Smooth muscle cell (in vitro differentiated cells): Measurements from ENCODE around the gene FYTTD1. TPM values are rescaled to one million over a fixed set of nuclear protein-coding genes. Genes with fewer than 3 reads are reported as not detected.

Source experiments
- DNase-seq: peaks from one replicate; lab custom pipeline; 2025; ENCODE audit not compliant: unreplicated experiment; lab: John Stamatoyannopoulos, UW
- H2AFZ ChIP-seq: fragments of 200-600 bp; sonication (generic); 2 replicates; pipeline ENCODE4 v1.6.0; 2016; ENCODE audit warnings: antibody characterized with exemption, low read depth, mild to moderate bottlenecking
- H3F3A ChIP-seq: fragments of 200-600 bp; sonication (generic); 2 replicates; pipeline ENCODE4 v1.6.0; 2017; ENCODE audit warnings: antibody characterized with exemption, low read depth
- H3K27ac ChIP-seq: fragments of 200-600 bp; sonication (generic); 2 replicates; pipeline ENCODE4 v1.5.1; 2016; ENCODE audit warnings: low read depth, mild to moderate bottlenecking
- H3K27me3 ChIP-seq: fragments of 200-600 bp; sonication (generic); 2 replicates; pipeline ENCODE4 v1.6.1; 2016; ENCODE audit warnings: low read depth, mild to moderate bottlenecking
- H3K36me3 ChIP-seq: fragments of 200-600 bp; sonication (generic); 2 replicates; pipeline ENCODE4 v1.5.1; 2016; ENCODE audit warnings: low read depth
- H3K4me1 ChIP-seq: fragments of 200-600 bp; sonication (generic); 2 replicates; pipeline ENCODE4 v1.5.1; 2016; ENCODE audit warnings: low read depth
- H3K4me2 ChIP-seq: fragments of 200-600 bp; sonication (generic); 2 replicates; pipeline ENCODE4 v1.6.0; 2016; ENCODE audit warnings: mild to moderate bottlenecking
- H3K4me3 ChIP-seq: fragments of 200-600 bp; sonication (generic); 2 replicates; pipeline ENCODE4 v1.5.1; 2016; ENCODE audit warnings: mild to moderate bottlenecking
- H3K79me2 ChIP-seq: fragments of 200-600 bp; sonication (generic); 2 replicates; pipeline ENCODE4 v1.6.0; 2016; ENCODE audit warnings: low read depth, mild to moderate bottlenecking
- H3K9ac ChIP-seq: fragments of 200-600 bp; sonication (generic); 2 replicates; pipeline ENCODE4 v1.6.0; 2016; ENCODE audit warnings: low read depth
- H3K9me3 ChIP-seq: fragments of 200-600 bp; sonication (generic); replicated peaks from 2 replicates; pipeline ENCODE4 v1.5.1; 2016; ENCODE audit warnings: low read depth
- H4K20me1 ChIP-seq: fragments of 200-600 bp; sonication (generic); 2 replicates; pipeline ENCODE4 v1.6.0; 2016; ENCODE audit warnings: low read depth
- CTCF ChIP-seq: fragments of 200-600 bp; sonication (generic); IDR thresholded peaks from 2 replicates; pipeline ENCODE4 v1.5.1; 2017; ENCODE audit warnings: borderline replicate concordance, mild to moderate bottlenecking, antibody characterized with exemption; ENCODE audit not compliant: insufficient read depth, poor library complexity, severe bottlenecking
- WGBS: methylation state at CpG from one replicate; pipeline ENCODE4 v1.1.7; 2016; ENCODE audit warnings: low lambda C conversion rate; 5-methylcytosine and 5-hydroxymethylcytosine counted together
- polyA plus RNA-seq: library from polyadenylated mRNA; unstranded; fragments of >200 nt; fragmentation: Nextera tagmentation; extraction: Ambion mirVana; gene quantifications from 2 replicates; pipeline ENCODE4 v1.2.1, GENCODE V29; 2016
- total RNA-seq: library from RNA; depleted of rRNA; stranded (reverse); fragments of >200 nt; gene quantifications from 2 replicates; pipeline ENCODE4 v1.2.3, GENCODE V29; 2014

The FYTTD1 gene
- total and polyA plus RNA-seq, 2 experiments from 2014 or later = 32.7 to 33.2 TPM

GRCh38 chr3:197789309-197789708 is 39.6 kb downstream of the FYTTD1 start:
- 94% methylated on average over 3 of the region's 3 CpGs for WGBS
- Histone ChIP-seq H3K27me3 (no peaks in the 10 kb centered on the region), H3K4me1 (peaks cover 7% of the 10 kb centered on the region), H3K4me3 (no peak overlapping the region), H3K4me2 (no peak overlapping the region), H3K9ac (no peak overlapping the region), H3F3A (peaks cover 21% of the 10 kb centered on the region), H4K20me1 (peaks cover 18% of the 10 kb centered on the region), H3K79me2 (peaks cover 32% of the 10 kb centered on the region), H3K9me3 (no peaks in the 10 kb centered on the region), H3K36me3 (no peaks in the 10 kb centered on the region), H2AFZ (no peak overlapping the region), H3K27ac (no peak overlapping the region)
- TF ChIP-seq CTCF = no peak
- DNase-seq = no peak

GRCh38 chr3:197790033-197790432 is 40.4 kb downstream of the FYTTD1 start:
- Histone ChIP-seq H3K9me3 (no peaks in the 10 kb centered on the region), H3K4me2 (peak overlapping the region; percentile 87), H3K27ac (no peak overlapping the region), H3K9ac (no peak overlapping the region), H3K36me3 (no peaks in the 10 kb centered on the region), H3F3A (peaks cover 21% of the 10 kb centered on the region), H3K79me2 (peaks cover 39% of the 10 kb centered on the region), H3K27me3 (no peaks in the 10 kb centered on the region), H3K4me3 (peak overlapping the region; percentile 98), H4K20me1 (peaks cover 25% of the 10 kb centered on the region), H2AFZ (peak overlapping the region; percentile 94), H3K4me1 (peaks cover 7% of the 10 kb centered on the region)
- 84% methylated on average over 1 of the region's 1 CpG for WGBS
- TF ChIP-seq CTCF = no peak
- no peak for DNase-seq

GRCh38 chr3:197791113-197791891 is 41.6 kb downstream of the FYTTD1 start, which contains the start of gene LRCH3:
TSS of gene LRCH3 (plus strand) at chr3:197791254. CDS start at chr3:197791279, 25 bp downstream.
- Histone ChIP-seq H3K27ac (peak within 1 kb of the TSS; percentile 97), H3K36me3 (no peaks in the 10 kb centered on the region), H3K9ac (peak within 1 kb of the TSS; percentile 99), H3K4me2 (peak within 1 kb of the TSS; percentile 87), H3K27me3 (no peaks in the 10 kb centered on the region), H2AFZ (peak within 1 kb of the TSS; percentile 94), H4K20me1 (peaks cover 38% of the 10 kb centered on the region), H3K4me3 (peak within 1 kb of the TSS; percentile 98), H3K79me2 (peaks cover 52% of the 10 kb centered on the region), H3K4me1 (peaks cover 7% of the 10 kb centered on the region), H3F3A (peaks cover 21% of the 10 kb centered on the region), H3K9me3 (no peaks in the 10 kb centered on the region)
- peak; percentile 90 for DNase-seq
- no peak for TF ChIP-seq CTCF
- 1% methylated on average over 55 of the region's 83 CpGs for WGBS
